CD4-positive, alpha-beta T cell treated with Interleukin-6 at 100 ng/mL for 8 hours (primary cell): ENCODE data around the gene CCDC14.
"Not testable (repeated sequence)": the region's sequence is repeated elsewhere in the genome, so short reads cannot be mapped to it uniquely, and the experiment has no call there.

Source experiments
- DNase-seq: peaks from one replicate; pipeline ENCODE4 v3.0.0-alpha.2; 2020; ENCODE audit warnings: mixed read lengths, low spot score

CCDC14 gene

GRCh38 chr3:123966799-123967198 lies 5.8 kb upstream of the CCDC14 start:
- not testable (repeated sequence) for DNase-seq

DNA sequence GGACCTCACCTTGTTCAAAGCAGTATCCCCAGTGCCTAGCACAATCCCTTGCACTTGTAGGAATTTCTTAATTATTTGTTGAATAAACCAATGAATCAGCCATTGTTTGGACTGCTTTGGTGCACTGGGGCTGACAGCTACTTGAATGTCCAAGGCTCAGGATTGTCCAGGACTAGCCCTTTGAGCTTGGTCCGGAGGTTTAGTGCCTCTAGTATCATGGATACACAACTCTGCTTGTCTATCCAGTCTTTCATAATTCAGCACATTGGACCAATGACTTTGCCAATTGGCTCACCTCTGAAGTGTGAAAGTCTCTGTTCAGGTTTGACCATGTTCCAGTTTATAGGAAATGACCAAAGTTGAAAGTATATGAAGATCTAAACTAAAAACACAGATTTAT lies 3.8 kb upstream of the CCDC14 start:
- not testable (repeated sequence) for DNase-seq

GRCh38 chr3:123961508-123961856 lies 453 bp upstream of the CCDC14 start:
- no peak for DNase-seq

- no peak for DNase-seq
Measured at GRCh38 chr3:123953735-123954134, 7.3 kb downstream of the CCDC14 start.

DNA sequence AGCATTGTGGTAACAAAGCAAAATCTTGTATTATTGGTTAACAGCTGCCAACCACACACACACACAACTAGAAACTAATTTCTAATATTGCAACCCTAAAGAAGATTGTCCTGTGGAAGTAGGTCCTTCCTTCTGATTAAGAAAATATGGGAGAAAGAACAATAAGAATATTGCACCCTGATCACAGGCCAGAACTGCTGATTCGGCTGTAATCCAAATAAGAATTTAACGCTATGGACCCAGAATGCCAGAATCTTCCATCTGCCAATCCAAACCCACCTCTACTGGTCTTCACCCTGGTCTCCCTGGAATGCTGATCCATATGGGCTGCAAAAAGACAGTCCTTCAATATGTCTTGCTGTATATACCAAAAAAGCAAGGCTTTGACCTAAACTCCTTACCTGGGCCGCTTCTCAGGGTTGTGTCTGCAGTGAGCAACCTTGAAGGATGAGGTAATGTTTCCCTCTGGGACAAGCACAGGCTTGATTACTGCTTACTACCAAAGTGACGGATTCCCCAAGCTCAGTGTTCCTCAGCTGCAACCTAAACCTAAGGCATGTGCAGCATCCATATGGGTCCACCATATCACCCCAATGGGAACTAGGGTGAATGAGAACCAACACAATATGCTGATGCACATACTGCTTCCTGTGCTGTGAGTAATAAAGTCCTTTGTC lies 8.0 kb downstream of the CCDC14 start:
- DNase-seq, result no peak

DNA sequence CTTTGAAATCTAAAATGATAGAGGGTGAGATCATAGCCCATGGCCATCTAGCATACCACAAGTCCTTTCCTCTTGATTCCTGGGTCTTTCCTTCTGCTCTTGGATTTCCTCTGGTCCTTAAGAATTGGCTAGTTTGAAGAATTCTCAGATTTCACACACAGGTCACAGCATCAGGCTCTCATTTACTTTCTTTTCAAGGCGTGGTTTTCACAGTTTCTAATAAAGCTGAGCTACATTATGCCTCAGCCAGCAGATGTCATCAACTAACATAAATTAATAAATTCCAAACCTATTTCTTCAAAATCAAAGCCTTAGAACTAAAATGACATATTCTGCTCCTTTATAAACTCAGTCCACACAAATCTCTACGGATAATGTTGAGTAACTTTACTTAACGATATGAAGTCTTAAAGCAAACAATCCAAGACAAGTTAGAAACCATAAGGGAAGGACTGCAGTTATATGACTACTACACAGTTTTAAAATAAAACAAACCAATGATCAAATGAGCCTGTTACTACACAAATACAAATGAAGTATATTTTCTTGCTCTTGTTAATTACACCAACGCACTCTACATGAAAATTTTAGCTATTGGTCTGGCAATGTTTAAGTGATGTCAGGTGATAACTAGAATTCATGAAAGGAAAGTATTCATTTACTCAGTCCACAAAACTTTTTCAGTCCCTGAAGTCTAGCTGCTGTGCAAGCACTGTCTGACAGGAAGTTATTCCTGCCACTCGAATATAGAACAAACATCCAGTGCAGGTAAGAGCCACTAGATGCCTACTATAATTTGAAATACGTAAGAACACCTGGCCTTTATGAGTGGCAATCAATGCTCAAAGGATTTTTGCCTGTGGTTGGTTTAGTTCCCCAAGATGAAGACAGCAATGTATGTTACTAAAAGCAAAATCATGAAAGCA lies 9.2 kb downstream of the CCDC14 start:
- DNase-seq, result no peak

DNA sequence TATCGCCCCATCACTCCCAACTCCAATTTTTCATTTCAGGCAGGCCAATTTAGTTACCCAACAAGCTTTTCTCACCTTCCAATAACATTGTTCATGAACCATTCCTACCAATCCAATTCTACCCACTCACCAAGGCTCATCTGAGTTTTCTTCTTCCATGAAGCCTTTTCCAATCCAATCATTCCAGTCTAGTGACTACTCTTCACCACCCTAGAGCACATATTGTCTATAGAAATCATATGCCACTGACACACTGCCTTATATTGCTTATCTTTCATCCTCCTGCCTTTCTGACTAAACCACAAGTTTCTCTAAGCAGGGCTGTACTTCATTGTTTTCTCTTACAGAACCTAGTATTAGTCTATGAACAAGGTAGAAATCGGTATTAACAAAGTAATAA lies 11.4 kb downstream of the CCDC14 start:
- DNase-seq, result no peak

DNA sequence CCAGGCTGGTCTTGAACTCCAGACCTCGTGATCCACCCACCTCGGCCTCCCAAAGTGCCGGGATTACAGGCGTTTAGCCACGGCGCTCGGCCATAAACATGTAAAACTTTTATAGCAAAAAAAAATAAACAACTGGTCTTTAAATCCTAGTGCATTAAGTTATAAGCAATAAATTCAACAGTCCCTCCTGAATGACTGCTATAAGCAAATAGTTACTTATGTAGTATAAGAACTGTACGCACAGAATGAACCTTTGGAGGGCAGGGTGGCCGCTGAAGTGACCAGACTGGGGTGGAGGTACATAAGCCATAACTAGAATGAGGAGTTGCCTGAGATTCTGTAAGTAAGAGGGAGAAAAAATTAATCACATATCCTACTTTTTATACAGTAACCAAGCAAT lies 12.6 kb downstream of the CCDC14 start:
- no peak for DNase-seq

DNA sequence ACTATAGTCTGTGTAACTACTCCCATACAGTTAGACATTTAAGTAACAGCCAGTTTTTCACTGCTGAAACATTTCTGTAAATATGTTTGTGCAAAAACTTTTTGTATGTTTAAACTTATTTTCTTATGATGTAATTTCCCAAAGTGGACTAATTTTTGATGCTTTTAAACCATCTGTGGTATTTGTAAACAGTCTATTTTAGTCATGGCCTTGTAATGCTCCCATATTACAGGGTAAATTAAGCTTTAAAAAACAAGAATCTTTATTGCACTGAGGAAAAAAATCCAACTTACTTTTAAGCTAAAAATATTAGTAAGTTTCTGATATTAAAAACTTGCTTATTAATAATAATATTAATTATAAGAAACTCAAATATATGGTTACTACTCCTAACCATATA lies 13.5 kb downstream of the CCDC14 start:
- DNase-seq, result no peak

DNA sequence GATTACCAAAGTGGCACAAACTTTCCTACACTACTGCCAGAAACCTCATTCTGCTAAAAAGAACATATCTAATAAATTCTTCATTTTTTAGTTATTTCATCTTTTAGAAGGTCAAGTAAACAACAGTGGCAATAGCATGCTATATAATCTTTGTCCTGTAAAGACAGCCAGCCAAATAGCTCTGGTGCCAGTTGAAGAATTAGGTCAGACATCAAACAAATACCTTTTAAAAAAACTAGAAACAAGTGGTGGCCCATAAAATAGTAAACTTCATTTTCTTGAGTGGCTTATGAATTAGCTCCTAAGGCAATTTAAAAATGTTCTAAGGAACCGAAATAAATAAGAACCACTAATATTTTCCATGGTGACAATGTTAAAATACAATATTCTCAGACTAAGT lies 19.5 kb downstream of the CCDC14 start:
- DNase-seq, result no peak

DNA sequence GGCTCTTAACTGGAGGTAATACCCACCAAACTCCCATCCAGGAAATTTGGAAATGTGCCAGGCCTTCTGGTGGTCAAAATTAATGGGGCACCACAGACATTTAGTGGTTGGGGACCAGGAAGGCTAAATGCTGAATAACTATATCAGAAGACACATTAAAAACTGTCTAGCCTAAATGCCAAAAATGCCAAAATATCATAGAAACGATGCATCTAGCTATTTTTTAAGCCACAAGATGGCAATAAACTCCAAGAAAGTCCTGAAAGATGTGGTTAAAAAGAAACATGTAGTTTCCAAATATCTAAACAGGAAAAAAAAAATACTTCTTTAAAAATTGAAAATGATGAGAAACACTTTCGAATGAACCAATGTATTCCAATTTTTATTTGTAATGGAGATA lies 19.9 kb downstream of the CCDC14 start:
- no peak for DNase-seq

DNA sequence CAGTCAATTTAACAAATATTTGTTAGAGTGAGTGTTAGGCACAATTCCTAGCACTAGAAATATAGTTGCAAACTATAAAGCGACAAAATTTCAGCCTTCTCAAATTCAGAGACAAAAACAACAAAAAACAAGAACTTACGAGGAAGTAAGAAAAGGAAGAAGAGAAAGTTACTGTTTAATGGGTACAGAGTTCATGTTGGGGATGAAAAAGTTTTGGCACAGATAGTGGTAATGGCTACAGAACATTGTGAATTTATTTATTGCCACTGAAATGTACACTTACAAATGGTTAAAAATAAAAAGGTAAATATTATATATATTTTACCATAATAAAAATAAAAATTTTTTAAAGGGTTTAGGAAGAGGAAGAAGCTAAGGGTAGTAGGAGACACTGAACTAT lies 21.3 kb downstream of the CCDC14 start:
- DNase-seq, result no peak

GRCh38 chr3:123936400-123936799 lies 24.6 kb downstream of the CCDC14 start:
- DNase-seq, result no peak

DNA sequence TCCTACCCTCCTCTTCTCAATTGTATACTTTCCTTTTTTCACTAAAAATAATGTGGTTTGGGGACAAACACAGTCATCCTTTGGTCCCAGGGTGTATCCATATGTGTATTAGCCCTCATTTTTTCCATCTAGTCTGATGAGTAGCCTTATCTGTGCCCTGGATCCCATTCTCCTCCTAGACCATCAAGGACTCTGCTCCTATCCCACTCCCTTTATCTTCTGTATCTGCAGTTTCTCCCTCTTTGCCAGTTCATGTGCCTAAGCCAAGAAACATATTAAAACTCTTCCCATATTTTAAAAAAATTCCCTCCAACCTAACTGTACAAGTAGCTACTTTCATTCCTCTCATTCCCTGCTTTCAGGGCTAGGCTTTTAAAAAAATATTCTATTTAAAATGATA lies 25.2 kb downstream of the CCDC14 start:
- no peak for DNase-seq

GRCh38 chr3:123934250-123934649 lies 26.8 kb downstream of the CCDC14 start:
- no peak for DNase-seq

DNA sequence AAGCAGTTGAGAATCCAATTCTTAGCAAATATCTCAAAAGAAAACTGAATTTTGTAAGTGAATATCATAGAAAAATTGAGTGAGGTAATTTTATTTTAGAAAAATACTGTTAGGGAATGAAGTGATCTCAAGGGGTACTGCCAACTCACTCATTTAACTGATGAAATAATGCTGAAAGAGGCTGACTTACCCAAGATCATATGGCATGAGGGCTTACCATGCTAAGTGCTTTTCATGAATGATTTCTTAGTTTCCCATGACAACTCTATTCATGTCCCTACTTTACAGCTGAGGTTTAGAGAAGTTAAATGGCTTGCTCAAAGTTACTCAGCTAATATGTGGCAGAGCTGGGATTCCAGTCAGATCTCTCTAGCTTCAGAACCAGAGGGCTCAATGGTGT lies 30.6 kb downstream of the CCDC14 start:
- DNase-seq, result no peak

GRCh38 chr3:123929325-123929724 lies 31.7 kb downstream of the CCDC14 start:
- no peak for DNase-seq

DNA sequence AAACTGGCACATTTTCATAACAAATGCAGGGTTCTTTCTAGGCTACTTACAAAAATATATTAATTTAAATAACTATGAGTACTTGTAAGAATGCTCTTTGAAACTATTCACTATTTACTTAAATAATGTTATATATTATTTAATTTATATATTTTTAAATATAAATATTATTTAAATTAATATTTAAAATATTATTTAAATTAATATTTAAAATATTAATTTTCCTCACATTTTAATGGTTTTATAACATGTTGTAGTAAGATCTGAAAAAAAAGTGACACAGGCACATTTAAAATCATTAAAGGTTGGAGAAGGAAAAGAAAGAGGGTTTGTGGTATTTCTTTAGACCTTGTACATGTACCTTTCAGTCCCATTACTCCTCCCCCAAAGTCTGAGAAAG lies 34.6 kb downstream of the CCDC14 start:
- DNase-seq, result no peak

- no peak for DNase-seq
Measured at GRCh38 chr3:123920868-123921267, 40.2 kb downstream of the CCDC14 start.

GRCh38 chr3:123920383-123920782 lies 40.6 kb downstream of the CCDC14 start:
- DNase-seq, result no peak

GRCh38 chr3:123919353-123919752 lies 41.7 kb downstream of the CCDC14 start:
- no peak for DNase-seq

DNA sequence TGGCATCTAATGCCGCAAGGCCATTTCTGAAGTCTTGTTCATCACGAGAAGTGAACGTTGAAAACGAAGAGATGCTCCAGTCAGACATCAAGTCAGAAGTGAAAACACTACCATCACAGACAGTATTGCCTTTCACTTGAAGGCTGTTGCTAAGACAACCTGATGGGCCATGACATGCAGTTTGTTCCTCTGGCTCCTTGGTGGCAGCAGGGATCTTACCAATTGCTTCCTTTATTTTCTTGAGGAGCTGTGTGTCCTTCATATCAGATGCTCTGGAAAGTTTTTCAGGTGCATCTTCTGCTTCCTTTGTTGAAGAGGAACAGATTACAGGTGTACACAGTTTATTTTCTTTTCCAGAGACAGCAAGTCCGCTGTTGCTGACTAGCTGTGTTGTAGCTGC lies 46.2 kb downstream of the CCDC14 start:
- no peak for DNase-seq

DNA sequence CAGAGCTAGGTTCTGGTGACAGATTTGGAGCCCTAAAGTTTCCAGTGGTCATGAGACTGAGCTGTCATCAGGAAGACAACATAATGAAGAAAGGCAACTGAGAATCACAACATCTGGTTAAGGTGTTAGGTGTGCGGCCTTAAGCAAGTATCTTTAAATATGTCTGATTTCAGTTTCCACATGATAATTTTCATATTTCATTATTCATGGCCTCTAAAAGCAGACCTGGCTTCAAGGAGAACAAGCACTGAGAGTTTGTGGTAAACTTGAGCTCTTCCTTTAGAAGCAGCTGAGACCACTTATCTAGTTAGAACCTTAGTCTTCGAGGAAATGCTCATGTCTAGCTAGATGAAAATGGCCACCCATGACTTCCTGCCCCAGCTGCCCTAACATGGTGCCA lies 51.2 kb downstream of the CCDC14 start:
- DNase-seq, result no peak

- DNase-seq, result no peak
Measured at GRCh38 chr3:123907720-123908119, 53.3 kb downstream of the CCDC14 start.
